Suprapubic skin (tissue), 3 donors: Measurements from ENCODE around the gene CLEC4A.
"Not testable (repeated sequence)": the region's sequence is repeated elsewhere in the genome, so short reads cannot be mapped to it uniquely, and the experiment has no call there.

Experiments used
- POLR2A ChIP-seq, 2 donors: fragments of 450-650 bp; IDR thresholded peaks; one replicate each; pipeline ENCODE4 v1.6.1; 2017; ENCODE audit warnings: antibody characterized with exemption in 2 of 2, mild to moderate bottlenecking in 2 of 2, moderate library complexity in 2 of 2
- TF ChIP-seq, protein P1 (sequence below), 2 donors: fragments of 200-600 bp in 1 of 2; fragments of 450-650 bp in 1 of 2; sonication (generic) in 1 of 2; IDR thresholded peaks; one replicate each; pipeline ENCODE4 v1.5.1; 2016 to 2019; ENCODE audit warnings: antibody characterized with exemption in 2 of 2, mild to moderate bottlenecking in 1 of 2, moderate library complexity in 1 of 2

DNA sequence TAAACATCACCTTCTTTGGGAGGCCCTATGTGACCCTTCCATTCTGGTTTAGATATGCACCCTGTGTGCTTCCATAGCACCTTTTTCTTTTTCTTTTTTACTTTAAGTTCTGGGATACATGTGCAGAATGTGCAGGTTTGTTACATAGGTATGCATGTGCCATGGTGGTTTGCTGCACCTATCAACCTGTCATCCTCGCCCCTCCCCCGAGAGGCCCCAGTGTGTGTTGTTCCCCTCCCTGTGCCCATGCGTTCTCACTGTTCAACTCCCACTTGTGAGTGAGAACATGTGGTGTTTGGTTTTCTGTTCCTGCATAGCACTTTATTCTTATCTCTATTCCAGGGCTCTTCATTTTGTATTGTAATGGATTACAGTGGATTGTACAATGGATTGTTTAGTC lies 39.1 kb upstream of the CLEC4A start:
- TF ChIP-seq, protein P1, sequence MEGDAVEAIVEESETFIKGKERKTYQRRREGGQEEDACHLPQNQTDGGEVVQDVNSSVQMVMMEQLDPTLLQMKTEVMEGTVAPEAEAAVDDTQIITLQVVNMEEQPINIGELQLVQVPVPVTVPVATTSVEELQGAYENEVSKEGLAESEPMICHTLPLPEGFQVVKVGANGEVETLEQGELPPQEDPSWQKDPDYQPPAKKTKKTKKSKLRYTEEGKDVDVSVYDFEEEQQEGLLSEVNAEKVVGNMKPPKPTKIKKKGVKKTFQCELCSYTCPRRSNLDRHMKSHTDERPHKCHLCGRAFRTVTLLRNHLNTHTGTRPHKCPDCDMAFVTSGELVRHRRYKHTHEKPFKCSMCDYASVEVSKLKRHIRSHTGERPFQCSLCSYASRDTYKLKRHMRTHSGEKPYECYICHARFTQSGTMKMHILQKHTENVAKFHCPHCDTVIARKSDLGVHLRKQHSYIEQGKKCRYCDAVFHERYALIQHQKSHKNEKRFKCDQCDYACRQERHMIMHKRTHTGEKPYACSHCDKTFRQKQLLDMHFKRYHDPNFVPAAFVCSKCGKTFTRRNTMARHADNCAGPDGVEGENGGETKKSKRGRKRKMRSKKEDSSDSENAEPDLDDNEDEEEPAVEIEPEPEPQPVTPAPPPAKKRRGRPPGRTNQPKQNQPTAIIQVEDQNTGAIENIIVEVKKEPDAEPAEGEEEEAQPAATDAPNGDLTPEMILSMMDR (IDR thresholded peaks at IDR 0.05), result not testable (repeated sequence)
- not testable (repeated sequence) for TF ChIP-seq POLR2A (IDR thresholded peaks at IDR 0.05)
